ENCODE data around the gene YEATS4.

DNA sequence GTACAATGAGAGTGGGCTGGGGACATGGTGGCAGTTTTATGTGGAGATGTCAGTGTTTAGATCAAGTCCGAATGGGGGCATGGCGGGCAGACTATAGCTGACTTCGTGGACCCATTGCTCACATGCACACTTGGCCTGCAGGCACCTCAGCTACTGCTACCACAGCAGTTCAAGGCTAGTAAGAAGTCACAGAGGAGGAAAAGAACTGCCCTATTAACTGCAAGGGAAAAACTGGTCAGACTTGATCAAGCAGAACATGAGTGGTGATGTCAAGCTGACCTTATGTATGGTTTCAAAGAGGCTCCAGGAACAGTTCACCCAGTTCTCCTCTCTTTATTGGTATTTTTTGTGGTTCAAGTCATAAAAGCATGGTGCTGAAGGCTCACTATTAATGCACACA is 80.5 kb downstream of the YEATS4 start:
- TF ChIP-seq POLR2AphosphoS5 (IDR thresholded peaks at IDR 0.05) (no peak), EP300 (IDR thresholded peaks at IDR 0.05) (no peak)
- TF ChIP-seq, protein P1, sequence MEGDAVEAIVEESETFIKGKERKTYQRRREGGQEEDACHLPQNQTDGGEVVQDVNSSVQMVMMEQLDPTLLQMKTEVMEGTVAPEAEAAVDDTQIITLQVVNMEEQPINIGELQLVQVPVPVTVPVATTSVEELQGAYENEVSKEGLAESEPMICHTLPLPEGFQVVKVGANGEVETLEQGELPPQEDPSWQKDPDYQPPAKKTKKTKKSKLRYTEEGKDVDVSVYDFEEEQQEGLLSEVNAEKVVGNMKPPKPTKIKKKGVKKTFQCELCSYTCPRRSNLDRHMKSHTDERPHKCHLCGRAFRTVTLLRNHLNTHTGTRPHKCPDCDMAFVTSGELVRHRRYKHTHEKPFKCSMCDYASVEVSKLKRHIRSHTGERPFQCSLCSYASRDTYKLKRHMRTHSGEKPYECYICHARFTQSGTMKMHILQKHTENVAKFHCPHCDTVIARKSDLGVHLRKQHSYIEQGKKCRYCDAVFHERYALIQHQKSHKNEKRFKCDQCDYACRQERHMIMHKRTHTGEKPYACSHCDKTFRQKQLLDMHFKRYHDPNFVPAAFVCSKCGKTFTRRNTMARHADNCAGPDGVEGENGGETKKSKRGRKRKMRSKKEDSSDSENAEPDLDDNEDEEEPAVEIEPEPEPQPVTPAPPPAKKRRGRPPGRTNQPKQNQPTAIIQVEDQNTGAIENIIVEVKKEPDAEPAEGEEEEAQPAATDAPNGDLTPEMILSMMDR (IDR thresholded peaks at IDR 0.05), result no peak

Measured in gastroesophageal sphincter (tissue), 3 donors.